Retinal pigment epithelial cell (primary cell): ENCODE results near the gene PGM1.

Experiments used
- DNase-seq: peaks from one replicate; pipeline ENCODE4 v3.0.0-alpha.2; 2010; ENCODE audit warnings: low read depth
- H3K4me3 ChIP-seq: 2 replicates; pipeline ENCODE4 v1.5.1; 2011; ENCODE audit warnings: mild to moderate bottlenecking, low read length, control low read depth, moderate library complexity
- CTCF ChIP-seq: conservative IDR thresholded peaks from 2 replicates; pipeline ENCODE4 v1.5.1; 2011; ENCODE audit warnings: low read depth, low read length, control low read depth, inconsistent platforms

Gene PGM1

GRCh38 chr1:63679076-63679475, 85.9 kb downstream of the PGM1 start:
- TF ChIP-seq CTCF = no peak
- DNase-seq = no peak
- H3K4me3 ChIP-seq = no peak overlapping the region

GRCh38 chr1:63679589-63679988, 86.4 kb downstream of the PGM1 start:
- DNase-seq = no peak
- H3K4me3 ChIP-seq = no peak overlapping the region
- no peak for TF ChIP-seq CTCF

GRCh38 chr1:63682936-63683335, 89.7 kb downstream of the PGM1 start:
- no peak overlapping the region for H3K4me3 ChIP-seq
- TF ChIP-seq CTCF = no peak
- no peak for DNase-seq

GRCh38 chr1:63683759-63684158, 90.5 kb downstream of the PGM1 start:
- DNase-seq = no peak
- TF ChIP-seq CTCF = no peak
- no peak overlapping the region for H3K4me3 ChIP-seq

GRCh38 chr1:63686696-63687095, 93.5 kb downstream of the PGM1 start:
- DNase-seq = no peak
- no peak for TF ChIP-seq CTCF
- no peak overlapping the region for H3K4me3 ChIP-seq

GRCh38 chr1:63688302-63688890, 95.2 kb downstream of the PGM1 start:
- peak; percentile 75 for DNase-seq
- no peak for TF ChIP-seq CTCF
- H3K4me3 ChIP-seq = no peak overlapping the region

- no peak for DNase-seq
- no peak for TF ChIP-seq CTCF
- H3K4me3 ChIP-seq = no peak overlapping the region
Observed at GRCh38 chr1:63690966-63691700, 97.9 kb downstream of the PGM1 start.
